CD4-positive, alpha-beta T cell treated with Interferon alpha-2 for 1 hour (primary cell): ENCODE measurements around the gene LDB3.

ENCODE experiments used
- DNase-seq, 2 donors: peaks; one replicate each; pipeline ENCODE4 v3.0.0-alpha.2; 2020 to 2022

The LDB3 gene

DNA sequence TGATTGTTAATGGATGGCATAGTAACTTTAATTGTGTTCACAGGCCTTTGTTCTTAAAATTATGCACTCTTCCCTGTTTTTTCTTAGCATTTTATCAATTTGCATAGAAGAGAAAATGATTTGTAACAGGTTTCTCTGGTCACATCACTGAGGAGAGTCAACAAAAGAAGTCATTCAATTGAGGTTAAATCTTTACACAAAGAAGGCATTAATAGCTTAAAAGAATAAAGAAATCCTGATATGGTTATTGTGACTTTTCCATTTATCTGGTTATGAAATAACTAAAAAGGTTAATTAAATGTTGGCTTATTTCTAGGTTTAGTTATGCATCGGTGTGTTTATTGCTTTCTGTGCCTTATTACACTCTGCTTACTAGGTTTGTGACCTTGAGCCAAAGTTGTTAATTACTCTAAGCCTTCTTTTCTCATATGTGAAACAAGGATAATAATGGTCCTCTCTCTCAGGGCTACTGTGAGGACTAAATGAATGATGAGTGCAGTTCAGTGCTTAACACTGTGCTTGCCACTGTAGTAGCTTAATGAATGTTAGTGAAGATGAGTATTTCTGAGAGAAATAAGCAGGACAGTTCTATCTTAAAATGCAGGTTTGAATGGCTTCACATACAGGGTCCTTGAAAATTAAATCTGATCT lies 100.2 kb downstream of the LDB3 start:
- DNase-seq: no peak

DNA sequence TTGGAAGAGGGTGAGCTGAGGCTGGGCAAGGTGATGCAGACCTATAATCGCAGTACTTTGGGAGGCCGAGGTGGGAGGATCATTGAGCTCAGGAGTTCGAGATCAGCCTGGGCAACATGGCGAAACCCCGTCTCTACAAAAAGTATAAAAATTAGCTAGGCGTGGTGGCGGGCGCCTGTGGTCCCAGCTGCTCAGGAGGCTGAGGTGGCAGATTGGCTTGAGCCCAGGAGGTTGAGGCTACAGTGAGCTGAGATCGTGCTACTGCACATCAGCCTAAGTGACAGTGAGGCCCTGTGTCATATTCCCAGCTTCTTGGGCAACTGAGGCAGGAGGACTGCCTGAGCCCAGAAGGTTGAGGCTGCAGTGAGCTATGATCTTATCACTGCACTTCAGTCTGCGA lies 101.7 kb downstream of the LDB3 start:
- DNase-seq: no peak

DNA sequence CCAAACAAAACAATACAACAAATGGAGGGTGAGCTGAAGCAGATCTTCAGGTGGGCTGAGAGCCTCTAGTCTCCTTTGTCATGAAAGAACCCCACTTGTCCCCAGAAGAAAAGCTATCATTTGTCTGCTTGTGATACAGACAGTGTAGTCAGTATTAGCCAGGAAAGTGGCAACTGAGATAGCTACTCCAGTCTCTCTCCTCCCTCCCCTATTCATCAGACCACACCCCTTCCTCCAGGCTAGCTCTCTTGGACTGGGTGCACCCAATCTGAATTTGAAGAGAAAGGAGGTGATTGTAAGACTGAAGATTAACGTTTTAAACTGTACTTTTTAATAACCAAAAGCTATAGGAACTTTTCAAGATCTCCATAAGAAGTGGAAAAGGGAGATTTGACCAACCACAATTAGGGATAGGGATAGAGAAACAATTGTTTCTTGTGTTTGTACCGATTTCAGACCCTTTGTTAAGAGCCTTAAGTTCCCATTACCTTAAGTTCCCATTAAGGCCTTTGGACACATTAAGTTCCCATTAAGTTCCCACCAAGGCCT lies 102.2 kb downstream of the LDB3 start:
- DNase-seq: no peak

DNA sequence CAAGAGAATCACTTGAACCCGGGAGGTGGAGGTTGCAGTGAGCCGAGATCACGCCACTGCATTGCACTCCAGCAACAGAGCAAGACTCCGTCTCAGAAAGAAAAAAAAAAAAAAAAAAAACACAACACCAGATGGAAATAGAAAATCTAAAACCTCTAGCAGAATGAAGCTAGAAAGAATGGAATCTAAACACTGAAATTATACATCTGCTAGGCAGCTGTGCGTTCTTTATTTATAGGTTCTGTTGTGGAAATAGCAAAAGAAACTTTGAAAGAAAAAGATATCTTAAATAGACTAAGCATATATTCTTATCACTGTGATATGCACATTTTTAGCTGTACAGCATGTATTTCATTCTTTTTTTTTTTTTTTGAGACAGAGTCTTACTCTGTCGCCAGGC lies 105.2 kb downstream of the LDB3 start:
- DNase-seq: no peak

DNA sequence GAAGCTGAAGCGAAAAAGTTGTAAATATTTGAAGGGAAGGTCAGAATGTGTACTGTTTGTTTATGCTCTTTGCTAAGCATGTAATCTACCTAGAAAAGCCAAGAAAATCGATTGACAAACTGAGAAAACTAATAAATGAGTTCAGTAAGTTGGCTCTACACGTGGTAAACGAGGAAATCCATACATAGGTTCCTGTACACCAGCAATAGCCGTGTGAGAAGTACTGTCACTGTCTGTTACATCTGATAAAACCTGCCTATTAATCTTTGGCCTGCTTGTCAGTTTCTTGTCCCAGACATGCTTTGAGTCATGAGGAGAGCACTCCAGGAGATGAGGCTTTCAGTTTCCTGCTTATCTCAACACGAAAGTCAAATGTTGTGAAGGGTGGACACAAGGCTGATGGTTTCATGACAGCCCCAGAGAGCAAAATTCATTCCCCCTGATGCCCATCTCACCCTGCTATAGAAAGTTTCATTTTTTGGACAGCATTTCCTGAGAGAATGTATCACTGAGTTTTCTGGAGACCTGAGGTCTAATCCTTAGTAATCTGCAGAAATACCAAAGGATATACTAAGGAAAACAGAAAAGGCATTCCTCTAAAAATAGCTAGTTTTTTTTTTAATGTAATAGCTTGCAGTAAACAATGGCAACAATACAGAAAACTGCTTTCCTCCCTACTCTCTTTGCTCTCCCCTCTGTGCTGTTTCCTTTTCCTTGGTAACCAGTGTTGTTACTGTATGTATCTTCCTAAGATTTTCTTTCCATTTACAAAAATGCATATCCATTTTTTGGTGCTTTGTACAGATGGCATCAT lies 107.0 kb downstream of the LDB3 start:
- no peak for DNase-seq

DNA sequence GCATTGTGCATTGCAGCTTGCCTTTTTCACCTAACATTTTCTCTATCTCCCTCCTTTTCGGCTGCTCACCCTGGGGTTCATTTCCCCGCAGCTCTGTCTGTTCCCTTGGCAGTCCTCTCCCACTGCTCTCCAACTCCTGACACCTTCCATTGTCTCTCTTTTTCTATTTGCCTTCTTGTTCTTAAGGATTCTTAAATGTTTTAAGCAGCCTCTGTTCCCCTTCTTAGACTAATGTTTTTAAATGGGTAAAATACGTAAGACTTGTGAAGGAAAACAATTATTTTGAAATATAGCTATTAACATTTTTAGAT lies 107.5 kb downstream of the LDB3 start:
- DNase-seq: no peak

DNA sequence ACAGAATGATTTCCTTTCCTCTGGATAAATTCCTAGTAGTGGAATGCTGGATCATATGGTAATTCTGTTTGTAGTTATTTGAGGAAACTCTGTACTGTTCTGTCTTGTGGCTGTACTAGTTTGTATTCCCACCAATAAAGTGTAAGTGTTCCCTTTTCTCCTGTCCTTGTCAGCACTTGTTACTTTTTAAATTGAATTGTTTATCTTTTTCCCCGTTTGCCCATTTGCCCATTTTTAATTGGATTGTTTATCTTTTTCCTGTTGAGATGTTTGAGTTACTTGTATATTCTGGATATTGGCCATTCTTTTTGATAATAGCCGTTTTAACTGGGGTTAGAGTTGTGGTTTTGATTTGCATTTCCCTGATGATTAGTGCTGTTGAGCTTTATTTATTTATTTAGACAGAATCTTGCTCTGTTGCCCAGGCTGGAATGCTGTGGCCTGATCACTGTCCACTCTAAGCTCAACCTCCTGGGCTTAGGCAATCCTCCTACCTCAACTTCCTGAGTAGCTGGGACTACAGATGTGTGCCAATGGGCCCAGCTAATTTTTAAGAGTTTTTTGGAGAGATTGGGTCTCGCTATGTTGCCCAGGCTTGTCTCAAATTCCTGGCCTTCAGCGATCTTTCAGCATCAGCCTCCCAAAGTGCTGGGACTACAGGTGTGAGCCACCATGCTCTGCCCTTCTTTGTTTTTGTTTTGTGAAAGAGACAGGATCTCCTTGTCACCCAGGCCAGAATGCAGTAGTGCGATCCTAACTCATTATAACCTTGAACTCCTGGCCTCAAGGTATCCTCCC lies 111.1 kb downstream of the LDB3 start:
- DNase-seq: no peak

DNA sequence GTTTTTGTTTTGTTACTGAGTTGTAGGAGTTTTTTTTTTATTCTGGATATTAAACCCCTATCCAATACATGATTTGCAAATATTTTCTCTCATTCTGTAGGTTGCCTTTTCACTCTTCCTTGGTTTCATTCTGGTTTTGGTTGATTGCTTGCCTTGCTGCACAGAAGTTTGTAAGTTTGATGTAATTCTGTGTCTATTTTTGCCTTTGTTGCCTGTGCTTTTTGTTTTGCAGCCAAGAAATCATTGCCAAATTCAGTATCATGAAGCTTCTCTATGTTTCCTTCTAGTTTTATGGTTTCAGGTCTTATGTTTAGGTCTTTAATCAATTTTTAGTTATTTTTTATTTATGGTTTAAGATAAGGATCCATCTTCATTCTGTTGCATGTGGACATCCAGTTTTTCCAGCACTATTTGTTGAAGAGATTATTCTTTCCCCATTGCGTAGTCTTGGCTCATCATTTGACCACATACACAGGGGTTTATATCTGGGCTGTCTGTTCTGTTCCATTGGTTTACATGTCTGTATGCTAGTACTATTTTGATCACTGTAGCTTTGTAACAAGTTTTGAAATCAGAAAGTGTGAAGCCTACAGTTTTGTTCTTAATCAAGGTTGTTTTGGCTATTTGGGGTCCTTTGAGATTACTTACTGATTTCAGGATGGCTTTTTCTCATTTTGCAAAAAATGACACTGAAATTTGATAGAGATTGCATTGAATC lies 114.5 kb downstream of the LDB3 start:
- no peak for DNase-seq

DNA sequence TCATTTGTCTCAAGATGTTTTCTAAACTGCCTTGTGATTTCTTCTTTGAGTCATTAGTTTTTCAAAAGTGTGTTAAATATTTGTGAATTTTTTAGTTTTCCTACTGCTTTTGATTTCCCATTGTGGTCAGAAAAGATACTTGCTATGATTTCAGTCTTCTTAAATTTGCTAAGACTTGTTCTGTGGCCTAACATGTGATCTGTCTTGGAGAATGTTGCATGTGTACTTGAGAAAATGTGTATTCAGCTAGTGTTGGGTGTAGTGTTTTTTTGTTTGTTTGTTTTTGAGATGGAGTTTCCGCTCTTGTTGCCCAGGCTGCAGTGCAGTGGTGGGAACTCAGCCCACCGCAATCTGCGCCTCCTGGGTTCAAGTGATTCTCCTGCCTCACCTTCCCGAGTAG lies 116.7 kb downstream of the LDB3 start:
- no peak for DNase-seq
